Ascending aorta (tissue), 2 donors: ENCODE data around the gene SPTLC2. TPM values are rescaled to one million over a fixed set of nuclear protein-coding genes. Genes with fewer than 3 reads are reported as not detected.
"Not testable (repeated sequence)": the region's sequence is repeated elsewhere in the genome, so short reads cannot be mapped to it uniquely, and the experiment has no call there.

Source experiments
- DNase-seq, 2 donors: peaks; one replicate each; pipeline ENCODE4 v3.0.0-alpha.2; 2019; ENCODE audit warnings: low spot score in 2 of 2
- H3K27ac ChIP-seq, 2 donors: fragments of 200-600 bp; sonication (generic); one replicate each; pipeline ENCODE4 v1.5.1; 2016 to 2017; ENCODE audit warnings: mild to moderate bottlenecking in 1 of 2
- H3K27me3 ChIP-seq: fragments of 200-600 bp; sonication (generic); one replicate; pipeline ENCODE4 v1.5.1; 2017
- H3K36me3 ChIP-seq, 2 donors: fragments of 200-600 bp; sonication (generic); one replicate each; pipeline ENCODE4 v1.5.1; 2016
- H3K4me1 ChIP-seq, 2 donors: fragments of 200-600 bp; sonication (generic); one replicate each; pipeline ENCODE4 v1.5.1; 2016 to 2017; ENCODE audit warnings: mild to moderate bottlenecking in 1 of 2
- H3K4me3 ChIP-seq, 2 donors: fragments of 200-600 bp; sonication (generic); one replicate each; pipeline ENCODE4 v1.5.1; 2016 to 2017; ENCODE audit warnings: mild to moderate bottlenecking in 1 of 2
- H3K9me3 ChIP-seq, 2 donors: fragments of 200-600 bp; sonication (generic); one replicate each; pipeline ENCODE4 v1.5.1; 2016
- intact Hi-C: fragments of 100-400 bp; cut with DNase I; formaldehyde crosslinking; loops from one replicate; pipeline ENCODE4 v1.15.1; 2023
- total RNA-seq: library from RNA; depleted of rRNA; stranded (reverse); fragments of >200 nt; gene quantifications from one replicate; pipeline ENCODE4 v1.1.0, GENCODE V29; 2016
- TF ChIP-seq, protein P1 (sequence below), 3 experiments: fragments of 200-600 bp in 2 of 3; fragments of 450-650 bp in 1 of 3; sonication (generic) in 2 of 3; IDR thresholded peaks; one replicate each; pipeline ENCODE4 v1.5.1; 2016 to 2019; ENCODE audit warnings: antibody characterized with exemption in 3 of 3, mild to moderate bottlenecking in 1 of 3, moderate library complexity in 1 of 3

The SPTLC2 gene
- total RNA-seq, 1 donor from 2014 or later, result 25.7 TPM

GRCh38 chr14:77554816-77555599, 61.4 kb downstream of the SPTLC2 start:
- Histone ChIP-seq H3K4me1 (no peaks in the 10 kb centered on the region), H3K9me3 (no peaks in the 10 kb centered on the region), H3K27me3 (no peaks in the 10 kb centered on the region), H3K4me3 (no peak overlapping the region), H3K36me3 (peaks cover 23 to 41% of the 10 kb centered on the region in 2 donors), H3K27ac (no peak overlapping the region)
- TF ChIP-seq, protein P1, sequence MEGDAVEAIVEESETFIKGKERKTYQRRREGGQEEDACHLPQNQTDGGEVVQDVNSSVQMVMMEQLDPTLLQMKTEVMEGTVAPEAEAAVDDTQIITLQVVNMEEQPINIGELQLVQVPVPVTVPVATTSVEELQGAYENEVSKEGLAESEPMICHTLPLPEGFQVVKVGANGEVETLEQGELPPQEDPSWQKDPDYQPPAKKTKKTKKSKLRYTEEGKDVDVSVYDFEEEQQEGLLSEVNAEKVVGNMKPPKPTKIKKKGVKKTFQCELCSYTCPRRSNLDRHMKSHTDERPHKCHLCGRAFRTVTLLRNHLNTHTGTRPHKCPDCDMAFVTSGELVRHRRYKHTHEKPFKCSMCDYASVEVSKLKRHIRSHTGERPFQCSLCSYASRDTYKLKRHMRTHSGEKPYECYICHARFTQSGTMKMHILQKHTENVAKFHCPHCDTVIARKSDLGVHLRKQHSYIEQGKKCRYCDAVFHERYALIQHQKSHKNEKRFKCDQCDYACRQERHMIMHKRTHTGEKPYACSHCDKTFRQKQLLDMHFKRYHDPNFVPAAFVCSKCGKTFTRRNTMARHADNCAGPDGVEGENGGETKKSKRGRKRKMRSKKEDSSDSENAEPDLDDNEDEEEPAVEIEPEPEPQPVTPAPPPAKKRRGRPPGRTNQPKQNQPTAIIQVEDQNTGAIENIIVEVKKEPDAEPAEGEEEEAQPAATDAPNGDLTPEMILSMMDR (IDR thresholded peaks at IDR 0.05), result no peak
- DNase-seq, result no peak
- intact Hi-C loops, result loop anchor here (5.0 kb wide), 1 partner anchor 98 kb away; the partner anchor contains the start of genes AHSA1 and VIPAS39

DNA sequence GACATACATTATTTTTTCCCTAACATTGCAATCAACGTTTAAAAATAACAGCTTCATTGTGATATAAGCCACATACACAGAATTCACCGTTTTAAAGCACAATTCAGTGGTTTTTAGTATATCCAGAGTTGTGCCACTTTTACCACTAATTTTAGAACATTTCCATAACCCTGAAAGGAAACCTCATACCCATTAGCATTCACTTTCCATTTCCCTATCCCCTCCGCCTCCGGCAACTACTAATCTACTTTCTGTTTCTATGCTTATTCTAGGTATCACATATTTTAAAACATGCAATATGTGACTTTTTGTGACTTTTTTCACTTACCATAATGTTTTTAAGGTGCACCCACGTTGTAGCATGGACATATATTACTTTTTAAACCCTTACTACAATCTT, 62.2 kb downstream of the SPTLC2 start:
- no peak for DNase-seq
- Histone ChIP-seq H3K27me3 (no peaks in the 10 kb centered on the region), H3K4me3 (no peak overlapping the region), H3K27ac (no peak overlapping the region), H3K36me3 (peaks cover 23 to 48% of the 10 kb centered on the region in 2 donors), H3K4me1 (no peaks in the 10 kb centered on the region), H3K9me3 (no peaks in the 10 kb centered on the region)
- TF ChIP-seq, protein P1 (IDR thresholded peaks at IDR 0.05), result no peak
- intact Hi-C loops, result loop anchor here (5.0 kb wide), 1 partner anchor 97 kb away; the partner anchor contains the start of genes AHSA1 and VIPAS39

DNA sequence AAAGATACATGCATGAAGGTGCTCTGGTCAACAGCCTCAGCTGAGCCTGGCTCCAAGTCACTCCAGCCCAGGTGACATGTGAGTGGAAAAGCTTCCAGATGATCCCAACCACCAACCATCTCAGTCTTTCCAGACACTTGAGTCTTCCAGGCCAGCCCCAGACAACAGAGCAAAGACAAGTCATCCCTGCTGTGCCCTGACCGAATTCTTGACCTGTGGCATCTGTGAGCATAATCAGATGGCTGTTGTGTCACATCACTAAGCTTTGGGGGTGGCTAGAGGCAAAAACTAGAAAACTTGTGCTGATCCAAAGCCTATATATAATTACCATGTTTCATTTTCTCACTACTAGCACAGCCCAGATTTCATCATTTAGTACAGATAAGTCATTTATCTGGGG, 67.0 kb downstream of the SPTLC2 start:
- Histone ChIP-seq H3K4me1 (no peaks in the 10 kb centered on the region), H3K27ac (no peak overlapping the region), H3K27me3 (no peaks in the 10 kb centered on the region), H3K36me3 (peaks cover 18 to 51% of the 10 kb centered on the region in 2 donors), H3K4me3 (no peak overlapping the region), H3K9me3 (no peaks in the 10 kb centered on the region)
- intact Hi-C loops, result no loop called here
- DNase-seq, result no peak
- TF ChIP-seq, protein P1 (IDR thresholded peaks at IDR 0.05), result no peak

- intact Hi-C loops, result no loop called here
- TF ChIP-seq, protein P1 (IDR thresholded peaks at IDR 0.05), result no peak
- peaks cover 22 to 45% of the 10 kb centered on the region in 2 donors for H3K36me3 ChIP-seq
Observed at GRCh38 chr14:77547512-77548180, 68.8 kb downstream of the SPTLC2 start.

GRCh38 chr14:77545171-77545570, 71.3 kb downstream of the SPTLC2 start:
- H3K9me3 ChIP-seq, DNase-seq, intact Hi-C loops, H3K27ac ChIP-seq, H3K4me3 ChIP-seq, H3K27me3 ChIP-seq: not testable (repeated sequence)
- Histone ChIP-seq H3K36me3 (peaks cover 12 to 35% of the 10 kb centered on the region in 2 donors), H3K4me1 (peaks cover 5 to 20% of the 10 kb centered on the region in 2 donors)

More at GRCh38 chr14:77547512-77548180, 68.8 kb downstream of the SPTLC2 start:
- Histone ChIP-seq H3K4me3 (no peak overlapping the region), H3K4me1 (peaks cover 5 to 14% of the 10 kb centered on the region in 2 donors), H3K9me3 (no peaks in the 10 kb centered on the region), H3K27me3 (no peaks in the 10 kb centered on the region), H3K27ac (no peak overlapping the region)
- DNase-seq, result no peak

DNA sequence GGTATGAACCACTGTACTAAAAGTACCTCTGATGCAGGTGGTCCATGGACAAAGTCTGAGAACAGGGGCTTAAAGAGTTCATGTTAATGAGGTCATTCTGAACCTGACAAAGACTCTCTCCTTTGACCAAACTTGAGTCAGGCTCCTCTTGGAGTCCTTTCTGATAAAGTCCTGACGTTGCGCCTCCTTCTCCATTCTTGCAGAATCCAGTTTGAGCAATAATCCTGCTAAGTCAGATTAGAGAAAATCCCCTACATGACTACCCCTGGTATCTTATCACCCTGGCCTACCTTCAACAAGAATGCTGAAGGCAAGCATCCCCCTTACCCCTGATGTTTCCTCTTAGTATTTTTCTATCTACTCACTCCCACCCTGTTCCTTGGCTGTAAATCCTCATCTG, 71.9 kb downstream of the SPTLC2 start:
- no peaks in the 10 kb centered on the region for H3K27me3 ChIP-seq
- no peak overlapping the region for H3K4me3 ChIP-seq
- peaks cover 11 to 32% of the 10 kb centered on the region in 2 donors for H3K36me3 ChIP-seq
- H3K9me3 ChIP-seq, result no peaks in the 10 kb centered on the region
- no peak for DNase-seq
- intact Hi-C loops, result no loop called here
- H3K4me1 ChIP-seq, result peaks cover 5 to 20% of the 10 kb centered on the region in 2 donors
- TF ChIP-seq, protein P1 (IDR thresholded peaks at IDR 0.05), result no peak
- peak overlapping the region in 1 of 2 donors; percentile 70 for H3K27ac ChIP-seq
